ENCODE measurements around the gene RIN2.

- TF ChIP-seq ZNF274 (IDR thresholded peaks at IDR 0.05; ENCODE audit: low read depth, low read length) (no peak), YY1 (IDR thresholded peaks at IDR 0.05; ENCODE audit: insufficient read depth, insufficient read length) (no peak)
Measured at GRCh38 chr20:19767070-19767469, 9.0 kb downstream of the RIN2 start.
